HuH-7.5 (cell line): ENCODE results near the gene TRAIP.
"Not testable (repeated sequence)": the region's sequence is repeated elsewhere in the genome, so short reads cannot be mapped to it uniquely, and the experiment has no call there.

Experiments
- DNase-seq: peaks from one replicate; pipeline ENCODE4 v3.0.0; 2011; ENCODE audit warnings: low spot score

TRAIP gene

GRCh38 chr3:49826016-49826415 lies 30.3 kb downstream of the TRAIP start:
- DNase-seq = no peak

DNA sequence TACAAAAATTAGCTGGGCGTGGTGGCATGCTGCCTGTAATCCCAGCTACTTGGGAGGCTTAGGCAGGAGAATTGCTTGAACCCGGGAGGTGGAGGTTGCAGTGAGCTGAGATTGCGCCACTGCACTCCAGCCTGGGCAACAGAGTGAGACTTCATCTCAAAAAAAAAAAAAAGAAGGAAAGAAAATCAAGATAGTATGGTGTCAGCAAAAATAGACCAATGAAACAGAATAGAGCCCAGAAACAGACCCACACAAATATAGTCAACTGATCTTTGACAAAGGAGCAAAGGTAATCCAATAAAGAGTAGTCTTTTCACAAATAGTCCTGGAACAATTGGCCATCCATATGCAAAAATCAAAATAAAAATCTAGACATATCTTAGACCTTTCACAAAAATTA lies 33.2 kb downstream of the TRAIP start:
- DNase-seq = not testable (repeated sequence)

- DNase-seq = no peak
These were observed 42.7 kb downstream of the TRAIP start, which contains the start of gene UBA7 for GRCh38 chr3:49813497-49814174. Gene UBA7 (minus strand): TSS chr3:49813953. CDS start chr3:49813787, 166 bp downstream.

DNA sequence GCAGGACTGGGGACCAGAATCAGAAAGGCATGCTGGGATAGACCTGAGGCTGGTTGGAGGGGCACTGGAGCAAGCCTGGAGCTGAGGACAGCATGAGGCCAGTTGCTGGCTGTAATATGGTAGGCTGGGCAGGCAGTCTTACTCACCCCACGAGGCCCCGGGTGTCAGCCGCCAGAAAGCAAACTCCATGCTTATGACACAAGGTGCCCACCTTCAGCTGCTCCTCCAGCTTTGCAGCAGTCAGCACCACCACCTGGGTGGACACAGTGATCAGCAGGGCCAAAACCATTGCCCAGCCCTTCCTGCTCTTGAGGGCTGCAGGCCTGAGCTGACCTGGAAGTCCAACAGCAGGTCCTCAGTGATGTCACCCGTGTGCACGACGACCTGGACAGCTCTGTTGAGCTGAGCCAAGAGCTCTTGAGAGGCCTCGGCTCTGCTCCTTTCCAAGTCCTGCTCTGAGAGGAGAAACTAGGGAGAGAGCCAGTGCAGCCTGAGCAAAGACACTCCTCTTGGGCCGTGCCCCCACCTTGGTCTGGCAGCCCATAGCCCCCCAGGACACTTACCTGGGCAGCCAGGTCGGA lies 43.4 kb downstream of the TRAIP start:
- no peak for DNase-seq

- no peak for DNase-seq
These were observed 48.8 kb downstream of the TRAIP start for GRCh38 chr3:49807431-49808114.

GRCh38 chr3:49806850-49807249 lies 49.5 kb downstream of the TRAIP start:
- DNase-seq = no peak

- no peak for DNase-seq
These were observed 50.3 kb downstream of the TRAIP start for GRCh38 chr3:49805897-49806701.

DNA sequence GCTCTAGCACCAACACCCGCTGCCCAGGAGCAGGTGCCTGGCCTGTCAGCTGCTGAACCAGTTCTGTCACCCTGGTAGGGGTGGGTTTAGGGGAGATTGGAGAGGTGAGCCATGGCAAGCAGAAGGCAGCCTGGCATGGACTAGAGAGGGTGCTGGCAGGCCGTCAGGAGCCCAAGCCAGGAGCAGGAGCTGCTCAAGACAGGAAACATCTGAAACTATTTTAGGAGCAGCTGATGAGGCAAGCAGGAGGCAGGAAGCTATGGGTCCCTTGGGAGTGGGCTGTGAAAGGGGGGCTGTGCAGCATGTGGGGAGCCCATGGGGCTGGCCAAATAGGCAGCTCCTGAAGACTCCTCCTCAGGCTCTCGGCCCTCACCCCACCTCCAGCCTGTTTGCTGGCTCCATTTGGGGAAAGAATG lies 51.0 kb downstream of the TRAIP start:
- no peak for DNase-seq

DNA sequence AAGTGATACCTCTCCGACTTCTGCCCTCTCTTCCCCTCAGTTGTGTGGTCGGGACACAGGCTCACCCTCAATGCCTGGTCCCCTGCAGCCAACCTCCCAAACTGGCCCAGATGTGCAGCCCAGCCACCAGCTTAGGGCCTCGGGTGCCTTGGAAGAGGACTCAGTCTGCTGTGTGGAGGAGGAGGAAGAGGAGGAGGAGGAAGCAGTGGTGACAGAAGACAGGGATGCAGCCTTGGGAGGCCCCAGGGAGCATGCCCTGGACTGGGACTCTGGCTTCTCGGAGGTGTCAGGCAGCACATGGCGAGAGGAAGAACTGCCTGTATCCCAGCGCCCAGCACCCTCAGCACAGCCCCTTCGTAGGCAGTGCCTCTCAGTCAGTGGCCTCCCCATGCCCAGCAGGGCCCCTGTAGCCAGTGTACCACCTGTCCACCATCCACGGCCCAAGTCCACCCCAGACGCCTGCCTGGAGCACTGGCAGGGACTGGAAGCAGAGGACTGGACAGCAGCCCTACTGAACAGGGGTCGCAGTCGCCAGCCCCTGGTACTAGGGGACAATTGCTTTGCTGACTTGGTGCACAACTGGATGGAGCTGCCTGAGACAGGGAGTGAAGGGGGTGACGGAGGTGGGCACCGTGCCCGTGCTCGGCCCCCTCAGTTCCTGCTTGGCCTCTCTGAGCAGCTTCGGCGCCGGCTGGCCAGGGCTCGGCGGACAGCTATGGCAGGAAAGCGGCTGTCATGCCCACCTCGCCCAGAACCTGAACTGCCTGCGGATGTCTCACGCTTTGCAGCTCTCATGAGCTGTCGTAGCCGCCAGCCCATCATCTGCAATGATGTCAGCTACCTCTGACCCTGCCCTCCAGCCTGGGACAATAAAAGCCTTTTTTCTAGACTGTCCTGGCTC lies 52.0 kb downstream of the TRAIP start:
- DNase-seq = no peak

GRCh38 chr3:49803465-49804140 lies 52.8 kb downstream of the TRAIP start:
- no peak for DNase-seq

DNA sequence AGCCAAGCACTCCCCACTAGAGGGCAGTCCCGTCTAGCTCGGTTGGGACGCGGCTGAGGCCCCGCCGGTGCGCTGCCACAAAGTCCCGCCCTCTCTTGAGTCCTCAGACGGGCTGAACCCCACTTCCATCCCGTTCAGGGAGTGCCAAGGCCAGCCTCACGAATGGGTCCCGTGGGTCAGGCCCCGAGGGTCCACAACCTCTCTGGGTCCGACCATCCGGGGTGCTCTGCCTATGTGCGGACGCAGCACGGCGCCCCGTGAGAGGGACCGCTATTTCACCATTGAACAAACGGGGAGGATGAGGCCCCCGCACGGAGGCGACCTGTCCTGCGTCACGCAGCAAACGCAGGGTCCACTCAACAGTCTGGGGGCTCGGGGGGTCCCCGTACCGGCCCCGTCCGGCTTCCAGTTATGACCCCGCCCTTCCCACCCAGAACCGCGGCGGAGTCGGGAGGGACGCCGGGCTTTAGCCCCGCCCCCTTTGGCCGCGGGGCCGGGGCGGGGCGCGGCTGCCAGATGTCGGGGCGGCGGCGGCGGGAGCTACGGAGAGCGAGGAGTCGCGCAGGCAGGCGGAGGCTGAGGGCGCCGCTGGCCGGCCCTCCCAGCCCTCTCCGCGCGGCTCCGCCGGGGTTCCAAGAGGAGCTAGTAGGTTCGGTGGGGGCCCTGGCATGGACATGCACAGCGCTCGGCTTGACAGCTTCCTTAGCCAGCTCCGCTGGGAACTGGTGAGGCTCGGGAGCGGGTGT lies 53.5 kb downstream of the TRAIP start, which contains the start of gene INKA1:
INKA1 (plus strand) TSS at position 543 of the 746 bp plus-strand sequence; CDS start at position 675, 132 bp downstream.
- peak; percentile 88 for DNase-seq

GRCh38 chr3:49801160-49801559 lies 55.2 kb downstream of the TRAIP start:
- no peak for DNase-seq

DNA sequence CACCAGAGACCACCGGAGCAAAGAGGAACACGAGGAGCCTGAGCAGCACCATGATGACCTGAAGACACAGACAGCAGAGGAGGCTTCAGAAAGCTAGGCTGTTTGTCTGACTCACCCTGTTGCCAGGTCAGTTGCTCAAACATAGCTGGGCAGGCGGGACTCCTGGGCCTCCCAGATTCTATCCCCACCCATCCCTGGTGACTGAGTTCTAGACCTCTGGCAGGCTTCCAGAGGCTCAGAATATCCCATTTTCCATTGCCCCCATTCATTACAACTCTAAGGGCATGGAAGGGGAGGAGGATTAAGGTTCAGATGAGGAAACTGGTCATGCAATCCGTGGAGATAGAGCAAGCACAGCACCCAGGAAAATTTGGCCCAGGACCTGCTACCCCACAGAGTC lies 56.6 kb downstream of the TRAIP start, which contains the start of gene CDHR4:
CDHR4 (minus strand) TSS at position 113 of the 400 bp plus-strand sequence; CDS start at position 52, 61 bp downstream.
- DNase-seq = peak; percentile 58

DNA sequence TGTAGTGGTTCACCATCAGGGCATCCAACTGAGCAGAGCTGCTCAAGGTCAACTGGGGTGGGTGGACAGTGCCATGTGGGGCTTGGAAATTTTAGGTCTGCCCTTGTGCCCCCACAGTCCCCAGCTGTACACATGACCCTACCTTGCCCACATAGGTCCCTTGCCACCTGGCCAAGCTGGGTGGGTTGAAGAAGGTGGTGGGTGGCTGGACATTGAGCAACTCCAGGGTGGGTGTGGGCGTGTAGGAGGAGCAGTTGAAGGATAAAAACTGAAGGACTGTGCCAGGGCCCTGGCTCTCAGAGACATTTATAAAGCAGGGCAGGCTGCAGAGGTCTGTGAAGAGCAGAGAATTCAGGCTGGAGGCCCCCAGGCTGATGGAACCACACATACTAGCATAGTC lies 57.3 kb downstream of the TRAIP start:
- DNase-seq = no peak

DNA sequence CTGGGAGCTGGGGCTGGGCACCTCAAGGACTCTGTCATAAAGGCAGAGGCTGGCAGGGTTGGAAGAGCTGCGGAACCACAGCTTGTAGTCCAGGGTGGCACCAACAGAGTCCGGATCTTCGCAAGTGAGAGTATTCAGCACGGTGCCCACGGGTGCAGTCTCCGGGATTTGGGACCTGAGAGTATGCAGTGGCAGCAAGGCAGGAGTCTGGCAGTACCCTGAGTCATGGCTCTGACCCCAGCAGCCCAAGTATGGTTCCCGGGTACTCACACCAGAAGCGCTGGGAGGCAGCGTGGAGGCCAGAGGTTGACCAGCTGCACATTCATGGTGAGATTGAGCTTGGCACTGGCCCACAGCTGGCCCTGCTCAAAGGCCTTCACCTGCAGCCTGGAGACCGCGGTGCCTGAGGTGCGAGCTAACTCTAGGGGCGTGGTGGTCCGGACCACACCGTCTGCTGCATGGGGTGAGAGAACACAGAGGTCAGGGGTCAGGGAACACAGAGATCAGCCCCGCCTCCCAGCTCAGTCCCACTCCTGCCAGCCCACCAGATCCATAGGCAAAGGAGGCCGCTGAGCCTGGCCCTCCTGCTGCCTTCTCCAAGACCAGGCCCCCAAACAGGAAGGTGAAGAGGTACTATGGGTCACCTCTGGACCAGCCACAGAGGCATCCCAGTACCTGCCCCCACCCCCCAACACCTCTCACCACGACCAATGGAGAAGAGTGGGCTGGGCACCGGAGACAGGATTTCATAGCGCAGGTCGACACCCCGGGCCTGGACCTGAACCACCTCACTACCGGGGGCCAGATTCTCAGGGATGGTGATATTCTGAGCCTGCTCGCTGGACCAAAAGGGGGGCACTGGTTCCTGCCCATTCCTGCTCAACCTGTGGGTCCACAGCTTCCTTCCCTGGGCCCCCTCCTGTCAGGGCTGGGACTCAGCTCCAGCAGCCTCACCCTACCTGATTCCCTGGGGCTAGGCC lies 61.1 kb downstream of the TRAIP start:
- no peak for DNase-seq

GRCh38 chr3:49794431-49794830 lies 61.9 kb downstream of the TRAIP start:
- DNase-seq = no peak

GRCh38 chr3:49793486-49794085 lies 62.8 kb downstream of the TRAIP start:
- no peak for DNase-seq
